Esophagus squamous epithelium (tissue), 5 donors: Measurements from ENCODE around the gene APP. TPM values are rescaled to one million over a fixed set of nuclear protein-coding genes. Genes with fewer than 3 reads are reported as not detected.
"Not testable (repeated sequence)": the region's sequence is repeated elsewhere in the genome, so short reads cannot be mapped to it uniquely, and the experiment has no call there.

Experiments used
- DNase-seq: peaks from one replicate; lab custom pipeline; 2025; lab: John Stamatoyannopoulos, UW
- H3K27ac ChIP-seq, 4 donors: fragments of 200-600 bp; sonication (generic); one replicate each; pipeline ENCODE4 v1.5.1; 2016 to 2019; ENCODE audit warnings: mild to moderate bottlenecking in 1 of 4
- H3K27me3 ChIP-seq, 4 donors: fragments of 200-600 bp; sonication (generic); 1 replicate in 3 of 4; 2 replicates in 1 of 4; pipeline versions ENCODE4 v1.5.1 to v1.6.0; 2017 to 2021; ENCODE audit warnings: antibody characterized with exemption in 1 of 4
- H3K36me3 ChIP-seq, 3 donors: fragments of 200-600 bp; sonication (generic); one replicate each; pipeline ENCODE4 v1.5.1; 2016 to 2019
- H3K4me1 ChIP-seq, 3 donors: fragments of 200-600 bp; sonication (generic); one replicate each; pipeline ENCODE4 v1.5.1; 2017 to 2019
- H3K4me3 ChIP-seq, 4 donors: fragments of 200-600 bp; sonication (generic); 1 replicate in 3 of 4; 2 replicates in 1 of 4; pipeline ENCODE4 v1.5.1; 2016 to 2019; ENCODE audit warnings: mild to moderate bottlenecking in 2 of 4, moderate library complexity in 1 of 4
- H3K9me3 ChIP-seq, 3 donors: fragments of 200-600 bp; sonication (generic); one replicate each; pipeline ENCODE4 v1.5.1; 2016 to 2019
- POLR2A ChIP-seq, 4 donors: fragments of 450-650 bp; IDR thresholded peaks; one replicate each; pipeline ENCODE4 v1.6.1; 2017; ENCODE audit warnings: antibody characterized with exemption in 4 of 4, mild to moderate bottlenecking in 4 of 4, moderate library complexity in 3 of 4
- WGBS, 2 donors: methylation state at CpG; one replicate each; pipeline ENCODE4 v1.1.5; 2018; 5-methylcytosine and 5-hydroxymethylcytosine counted together
- intact Hi-C: fragments of 100-400 bp; cut with DNase I; formaldehyde crosslinking; loops from one replicate; pipeline ENCODE4 v1.15.0; 2022
- total RNA-seq, 4 donors: library from RNA; depleted of rRNA; stranded (reverse); fragments of >200 nt; gene quantifications; one replicate each; pipeline ENCODE4 v1.1.0, GENCODE V29; 2016
- TF ChIP-seq, protein P1 (sequence below), 6 experiments: fragments of 450-650 bp in 4 of 6; fragments of 200-600 bp in 2 of 6; sonication (generic) in 2 of 6; IDR thresholded peaks; one replicate each; pipeline ENCODE4 v1.5.1; 2016 to 2019; ENCODE audit warnings: antibody characterized with exemption in 6 of 6, mild to moderate bottlenecking in 4 of 6, moderate library complexity in 4 of 6
- donor health status: DM: yes; HTN: yes; CAD: no.

The APP gene
- total RNA-seq, 4 donors from 2014 or later, result 58.2 to 277 (median 183) TPM

DNA sequence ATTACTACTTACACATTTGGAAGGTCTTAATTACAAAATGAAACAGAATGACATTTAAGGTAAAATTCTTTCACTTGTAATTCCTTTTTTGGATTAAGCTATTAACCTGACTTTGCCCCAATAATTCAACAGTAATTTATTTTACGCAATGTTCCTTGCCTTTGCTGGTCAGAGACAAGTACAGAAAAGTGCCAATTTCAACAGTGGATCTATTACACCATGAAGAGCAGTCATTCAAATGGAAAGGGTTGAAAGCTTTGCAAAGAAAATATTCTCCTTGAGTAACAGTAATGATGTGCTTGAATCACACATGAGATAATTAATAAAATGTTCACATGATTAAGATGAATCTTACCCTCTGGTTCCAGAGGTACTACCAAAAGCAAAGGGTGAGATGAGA is 84.7 kb downstream of the APP start:
- Histone ChIP-seq H3K4me3 (no peak overlapping the region), H3K9me3 (no peaks in the 10 kb centered on the region), H3K27me3 (no peaks in the 10 kb centered on the region), H3K27ac (no peak overlapping the region), H3K4me1 (no peaks in the 10 kb centered on the region), H3K36me3 (peaks cover 0 to 12% (median 0%) of the 10 kb centered on the region in 3 donors)
- no peak for DNase-seq
- 88 to 96% methylated on average over 1 of the region's 1 CpG for WGBS, 2 donors
- TF ChIP-seq POLR2A (IDR thresholded peaks at IDR 0.05), result no peak
- TF ChIP-seq, protein P1, sequence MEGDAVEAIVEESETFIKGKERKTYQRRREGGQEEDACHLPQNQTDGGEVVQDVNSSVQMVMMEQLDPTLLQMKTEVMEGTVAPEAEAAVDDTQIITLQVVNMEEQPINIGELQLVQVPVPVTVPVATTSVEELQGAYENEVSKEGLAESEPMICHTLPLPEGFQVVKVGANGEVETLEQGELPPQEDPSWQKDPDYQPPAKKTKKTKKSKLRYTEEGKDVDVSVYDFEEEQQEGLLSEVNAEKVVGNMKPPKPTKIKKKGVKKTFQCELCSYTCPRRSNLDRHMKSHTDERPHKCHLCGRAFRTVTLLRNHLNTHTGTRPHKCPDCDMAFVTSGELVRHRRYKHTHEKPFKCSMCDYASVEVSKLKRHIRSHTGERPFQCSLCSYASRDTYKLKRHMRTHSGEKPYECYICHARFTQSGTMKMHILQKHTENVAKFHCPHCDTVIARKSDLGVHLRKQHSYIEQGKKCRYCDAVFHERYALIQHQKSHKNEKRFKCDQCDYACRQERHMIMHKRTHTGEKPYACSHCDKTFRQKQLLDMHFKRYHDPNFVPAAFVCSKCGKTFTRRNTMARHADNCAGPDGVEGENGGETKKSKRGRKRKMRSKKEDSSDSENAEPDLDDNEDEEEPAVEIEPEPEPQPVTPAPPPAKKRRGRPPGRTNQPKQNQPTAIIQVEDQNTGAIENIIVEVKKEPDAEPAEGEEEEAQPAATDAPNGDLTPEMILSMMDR (IDR thresholded peaks at IDR 0.05), result no peak
- intact Hi-C loops, result no loop called here

DNA sequence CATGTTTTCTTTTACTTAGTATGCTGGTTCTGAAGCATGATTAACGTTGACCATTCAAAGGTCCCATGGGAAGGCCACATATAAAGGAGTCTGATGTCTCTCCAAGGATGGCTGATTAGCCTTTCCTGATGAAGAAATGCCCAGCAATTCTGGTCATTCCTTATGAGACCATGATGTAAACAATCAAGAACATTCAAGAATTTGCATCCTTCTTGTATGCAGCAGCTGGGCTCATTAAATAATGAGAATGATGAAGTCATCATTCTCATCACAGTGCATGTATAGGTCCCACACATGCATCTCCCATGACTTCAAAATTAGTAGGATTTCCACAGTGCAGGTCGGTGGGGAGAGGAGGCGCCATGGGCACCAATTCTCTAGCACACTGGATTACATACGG is 85.4 kb downstream of the APP start:
- intact Hi-C loops, result no loop called here
- no peaks in the 10 kb centered on the region for H3K4me1 ChIP-seq

DNA sequence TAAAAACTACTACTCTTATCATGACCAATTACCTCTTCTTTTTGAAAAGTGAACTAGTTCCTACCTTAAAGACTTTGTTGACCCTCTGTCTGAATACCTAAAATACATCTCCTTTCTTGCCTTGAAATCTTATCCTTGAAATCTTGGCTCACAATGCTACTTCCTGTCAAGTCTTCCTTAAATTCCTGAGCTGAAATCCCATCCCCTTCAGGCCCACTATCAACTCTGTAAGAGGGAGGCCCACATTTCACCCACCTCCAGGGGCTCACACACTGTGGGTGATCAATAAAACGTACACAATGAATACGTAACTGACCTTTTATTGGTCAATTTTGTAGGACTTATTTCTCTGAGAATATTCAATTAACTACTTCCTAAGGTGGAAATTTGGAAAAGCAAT is 88.0 kb downstream of the APP start:
- Histone ChIP-seq H3K36me3 (no peaks in the 10 kb centered on the region), H3K4me3 (no peak overlapping the region), H3K9me3 (no peaks in the 10 kb centered on the region), H3K27ac (no peak overlapping the region), H3K27me3 (no peaks in the 10 kb centered on the region), H3K4me1 (no peaks in the 10 kb centered on the region)
- 79 to 87% methylated on average over 2 of the region's 2 CpGs for WGBS, 2 donors
- DNase-seq, result no peak
- intact Hi-C loops, result no loop called here
- TF ChIP-seq, protein P1 (IDR thresholded peaks at IDR 0.05), result no peak

More for the DNA sequence above, 85.4 kb downstream of the APP start:
- no peaks in the 10 kb centered on the region for H3K9me3 ChIP-seq
- H3K27ac ChIP-seq, result no peak overlapping the region
- DNase-seq, result no peak
- TF ChIP-seq POLR2A (IDR thresholded peaks at IDR 0.05), result no peak
- TF ChIP-seq, protein P1 (IDR thresholded peaks at IDR 0.05), result no peak
- H3K4me3 ChIP-seq, result no peak overlapping the region
- no peaks in the 10 kb centered on the region for H3K27me3 ChIP-seq
- H3K36me3 ChIP-seq, result peaks cover 0 to 12% (median 0%) of the 10 kb centered on the region in 3 donors
- WGBS, 2 donors, result 86 to 90% methylated on average over 4 of the region's 4 CpGs

DNA sequence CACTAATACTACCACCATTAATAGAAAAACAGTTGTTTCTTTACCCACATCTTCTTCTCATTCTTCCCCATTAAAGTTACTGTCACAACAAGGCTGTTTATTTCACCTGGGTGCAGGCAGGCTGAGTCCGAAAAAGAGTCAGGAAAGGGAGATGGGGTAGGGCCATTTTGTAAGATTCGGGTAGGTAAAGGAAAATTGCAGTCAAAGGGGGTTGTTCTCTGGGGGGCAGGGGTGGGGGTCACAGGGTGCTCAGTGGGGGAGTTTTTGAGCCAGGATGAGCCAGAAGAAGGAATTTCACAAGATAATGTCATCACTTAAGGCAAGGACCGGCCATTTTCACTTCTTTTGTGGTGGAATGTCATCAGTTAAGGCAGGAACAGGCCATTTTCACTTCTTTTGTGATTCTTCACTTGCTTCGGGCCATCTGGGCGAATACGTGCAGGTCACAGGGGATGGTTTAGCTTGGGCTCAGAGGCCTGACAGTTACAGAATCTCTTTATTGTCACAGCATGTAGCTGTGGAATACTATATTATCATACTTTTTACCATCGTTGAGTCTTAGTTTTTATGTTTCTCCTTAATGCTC is 89.3 kb downstream of the APP start:
- H3K27ac ChIP-seq, H3K4me1 ChIP-seq, H3K4me3 ChIP-seq, H3K27me3 ChIP-seq, H3K36me3 ChIP-seq, DNase-seq, intact Hi-C loops, H3K9me3 ChIP-seq: not testable (repeated sequence)
- WGBS, 2 donors, result 83 to 86% methylated on average over 7 of the region's 7 CpGs

DNA sequence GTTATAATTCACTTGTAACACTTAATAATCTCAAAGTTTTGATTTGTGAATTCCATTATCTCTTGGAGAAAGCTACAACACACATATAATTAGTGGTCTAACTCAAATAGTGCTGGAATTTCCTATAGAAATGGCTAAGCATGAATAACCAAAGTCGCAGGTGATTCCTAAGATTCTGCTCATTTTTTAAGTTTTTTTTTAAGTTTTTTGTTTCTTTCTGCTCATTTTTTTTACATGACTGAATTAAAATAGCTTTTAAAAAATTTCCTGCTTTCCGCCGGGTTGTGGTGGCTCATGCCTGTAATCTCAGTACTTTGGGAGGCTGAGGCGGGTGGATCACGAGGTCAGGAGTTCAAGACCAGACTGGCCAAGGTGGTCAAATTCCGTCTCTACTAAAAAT is 90.4 kb downstream of the APP start:
- intact Hi-C loops, result no loop called here
- no peak overlapping the region for H3K27ac ChIP-seq
- H3K36me3 ChIP-seq, result no peaks in the 10 kb centered on the region
- H3K4me3 ChIP-seq, result no peak overlapping the region
- TF ChIP-seq, protein P1 (IDR thresholded peaks at IDR 0.05), result no peak
- TF ChIP-seq POLR2A (IDR thresholded peaks at IDR 0.05), result no peak
- H3K4me1 ChIP-seq, result no peaks in the 10 kb centered on the region
- DNase-seq, result no peak
- no peaks in the 10 kb centered on the region for H3K9me3 ChIP-seq
- 87 to 94% methylated on average over 5 to 6 of the region's 6 CpGs for WGBS, 2 donors
- H3K27me3 ChIP-seq, result no peaks in the 10 kb centered on the region

DNA sequence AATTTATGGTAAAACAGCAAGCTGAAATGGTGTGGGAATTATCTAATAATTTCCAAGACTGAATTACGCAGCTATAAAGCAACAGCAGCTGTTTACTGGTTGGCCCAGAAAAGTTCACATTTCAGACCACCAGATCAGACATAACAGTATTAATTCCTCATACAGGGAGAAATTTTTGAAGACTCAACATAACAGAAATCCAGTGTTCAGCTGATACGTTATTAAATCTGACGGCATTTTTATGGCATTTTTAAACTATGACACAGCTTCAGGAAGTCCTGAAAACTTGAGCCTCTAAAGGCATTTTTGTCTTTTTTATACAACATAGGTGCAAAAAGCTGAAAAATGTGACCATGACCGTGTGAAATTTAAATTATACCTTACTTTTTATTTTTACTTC is 91.2 kb downstream of the APP start:
- no peak overlapping the region for H3K27ac ChIP-seq
- no peaks in the 10 kb centered on the region for H3K9me3 ChIP-seq
- intact Hi-C loops, result no loop called here
- H3K4me3 ChIP-seq, result no peak overlapping the region
- 75 to 91% methylated on average over 4 of the region's 4 CpGs for WGBS, 2 donors
- TF ChIP-seq, protein P1 (IDR thresholded peaks at IDR 0.05), result no peak
- TF ChIP-seq POLR2A (IDR thresholded peaks at IDR 0.05), result no peak
- no peaks in the 10 kb centered on the region for H3K36me3 ChIP-seq
- H3K4me1 ChIP-seq, result no peaks in the 10 kb centered on the region
- no peak for DNase-seq
- no peaks in the 10 kb centered on the region for H3K27me3 ChIP-seq
